Smooth muscle cell (in vitro differentiated cells): ENCODE measurements around the gene ADAMTS17. TPM values are rescaled to one million over a fixed set of nuclear protein-coding genes. Genes with fewer than 3 reads are reported as not detected.

Experiments used
- DNase-seq: peaks from one replicate; lab custom pipeline; 2025; ENCODE audit not compliant: unreplicated experiment; lab: John Stamatoyannopoulos, UW
- H2AFZ ChIP-seq: fragments of 200-600 bp; sonication (generic); 2 replicates; pipeline ENCODE4 v1.6.0; 2016; ENCODE audit warnings: antibody characterized with exemption, low read depth, mild to moderate bottlenecking
- H3F3A ChIP-seq: fragments of 200-600 bp; sonication (generic); 2 replicates; pipeline ENCODE4 v1.6.0; 2017; ENCODE audit warnings: antibody characterized with exemption, low read depth
- H3K27ac ChIP-seq: fragments of 200-600 bp; sonication (generic); 2 replicates; pipeline ENCODE4 v1.5.1; 2016; ENCODE audit warnings: low read depth, mild to moderate bottlenecking
- H3K27me3 ChIP-seq: fragments of 200-600 bp; sonication (generic); 2 replicates; pipeline ENCODE4 v1.6.1; 2016; ENCODE audit warnings: low read depth, mild to moderate bottlenecking
- H3K36me3 ChIP-seq: fragments of 200-600 bp; sonication (generic); 2 replicates; pipeline ENCODE4 v1.5.1; 2016; ENCODE audit warnings: low read depth
- H3K4me1 ChIP-seq: fragments of 200-600 bp; sonication (generic); 2 replicates; pipeline ENCODE4 v1.5.1; 2016; ENCODE audit warnings: low read depth
- H3K4me2 ChIP-seq: fragments of 200-600 bp; sonication (generic); 2 replicates; pipeline ENCODE4 v1.6.0; 2016; ENCODE audit warnings: mild to moderate bottlenecking
- H3K4me3 ChIP-seq: fragments of 200-600 bp; sonication (generic); 2 replicates; pipeline ENCODE4 v1.5.1; 2016; ENCODE audit warnings: mild to moderate bottlenecking
- H3K79me2 ChIP-seq: fragments of 200-600 bp; sonication (generic); 2 replicates; pipeline ENCODE4 v1.6.0; 2016; ENCODE audit warnings: low read depth, mild to moderate bottlenecking
- H3K9ac ChIP-seq: fragments of 200-600 bp; sonication (generic); 2 replicates; pipeline ENCODE4 v1.6.0; 2016; ENCODE audit warnings: low read depth
- H3K9me3 ChIP-seq: fragments of 200-600 bp; sonication (generic); replicated peaks from 2 replicates; pipeline ENCODE4 v1.5.1; 2016; ENCODE audit warnings: low read depth
- H4K20me1 ChIP-seq: fragments of 200-600 bp; sonication (generic); 2 replicates; pipeline ENCODE4 v1.6.0; 2016; ENCODE audit warnings: low read depth
- WGBS: methylation state at CpG from one replicate; pipeline ENCODE4 v1.1.7; 2016; ENCODE audit warnings: low lambda C conversion rate; 5-methylcytosine and 5-hydroxymethylcytosine counted together
- polyA plus RNA-seq: library from polyadenylated mRNA; unstranded; fragments of >200 nt; fragmentation: Nextera tagmentation; extraction: Ambion mirVana; gene quantifications from 2 replicates; pipeline ENCODE4 v1.2.1, GENCODE V29; 2016
- total RNA-seq: library from RNA; depleted of rRNA; stranded (reverse); fragments of >200 nt; gene quantifications from 2 replicates; pipeline ENCODE4 v1.2.3, GENCODE V29; 2014
- TF ChIP-seq, protein P1 (sequence below): fragments of 200-600 bp; sonication (generic); IDR thresholded peaks from 2 replicates; pipeline ENCODE4 v1.5.1; 2017; ENCODE audit warnings: borderline replicate concordance, mild to moderate bottlenecking, antibody characterized with exemption; ENCODE audit not compliant: insufficient read depth, poor library complexity, severe bottlenecking

ADAMTS17 gene
- total and polyA plus RNA-seq, 2 experiments from 2014 or later: 0.63 to 3.1 TPM

DNA sequence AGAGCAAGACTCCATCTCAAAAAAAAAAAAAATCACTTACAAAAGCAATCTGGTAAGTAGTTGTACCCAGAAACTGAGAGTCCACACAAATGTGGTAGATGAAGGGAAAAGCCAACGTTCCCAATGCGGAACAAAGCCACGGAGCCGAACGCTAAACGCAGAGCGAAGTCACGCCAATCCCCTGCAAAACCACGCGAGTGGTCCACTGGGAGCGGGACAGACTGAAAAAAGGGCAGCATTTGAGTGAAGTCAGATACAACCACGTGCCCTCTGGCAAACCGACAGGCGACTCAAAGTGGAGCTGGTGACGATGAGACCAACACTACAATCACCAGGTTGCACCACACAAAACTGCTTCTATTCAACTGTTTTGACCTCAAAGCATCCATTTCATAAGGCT lies 362.4 kb downstream of the ADAMTS17 start:
- Histone ChIP-seq H3K4me1 (peaks cover 16% of the 10 kb centered on the region), H3K36me3 (no peaks in the 10 kb centered on the region), H2AFZ (no peak overlapping the region), H3K27me3 (no peaks in the 10 kb centered on the region), H3K79me2 (no peaks in the 10 kb centered on the region), H3K27ac (no peak overlapping the region), H3F3A (peaks cover 2% of the 10 kb centered on the region), H3K9ac (no peak overlapping the region), H3K4me3 (no peak overlapping the region), H3K4me2 (no peak overlapping the region), H4K20me1 (no peaks in the 10 kb centered on the region), H3K9me3 (no peaks in the 10 kb centered on the region)
- 96% methylated on average over 15 of the region's 15 CpGs for WGBS
- TF ChIP-seq, protein P1, sequence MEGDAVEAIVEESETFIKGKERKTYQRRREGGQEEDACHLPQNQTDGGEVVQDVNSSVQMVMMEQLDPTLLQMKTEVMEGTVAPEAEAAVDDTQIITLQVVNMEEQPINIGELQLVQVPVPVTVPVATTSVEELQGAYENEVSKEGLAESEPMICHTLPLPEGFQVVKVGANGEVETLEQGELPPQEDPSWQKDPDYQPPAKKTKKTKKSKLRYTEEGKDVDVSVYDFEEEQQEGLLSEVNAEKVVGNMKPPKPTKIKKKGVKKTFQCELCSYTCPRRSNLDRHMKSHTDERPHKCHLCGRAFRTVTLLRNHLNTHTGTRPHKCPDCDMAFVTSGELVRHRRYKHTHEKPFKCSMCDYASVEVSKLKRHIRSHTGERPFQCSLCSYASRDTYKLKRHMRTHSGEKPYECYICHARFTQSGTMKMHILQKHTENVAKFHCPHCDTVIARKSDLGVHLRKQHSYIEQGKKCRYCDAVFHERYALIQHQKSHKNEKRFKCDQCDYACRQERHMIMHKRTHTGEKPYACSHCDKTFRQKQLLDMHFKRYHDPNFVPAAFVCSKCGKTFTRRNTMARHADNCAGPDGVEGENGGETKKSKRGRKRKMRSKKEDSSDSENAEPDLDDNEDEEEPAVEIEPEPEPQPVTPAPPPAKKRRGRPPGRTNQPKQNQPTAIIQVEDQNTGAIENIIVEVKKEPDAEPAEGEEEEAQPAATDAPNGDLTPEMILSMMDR: no peak
- no peak for DNase-seq

DNA sequence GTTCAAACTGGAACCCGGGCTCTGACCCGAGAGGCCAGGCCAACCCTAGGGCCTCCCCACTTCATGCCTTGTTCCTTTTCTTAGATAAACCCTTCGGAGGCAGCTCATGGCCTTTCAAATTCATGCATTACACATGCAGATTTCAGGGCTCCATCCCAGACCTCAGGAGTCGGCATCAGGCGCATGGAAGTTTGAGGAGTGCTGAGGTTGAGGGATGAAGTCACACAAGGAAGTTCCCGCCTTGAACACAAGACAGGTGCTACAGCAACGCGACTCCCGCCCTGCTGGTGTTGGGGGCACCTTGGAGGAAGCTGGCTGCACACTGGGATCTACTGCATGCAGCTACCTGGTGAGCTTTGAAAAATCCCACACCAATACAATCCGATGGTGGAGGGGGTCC lies 363.3 kb downstream of the ADAMTS17 start:
- Histone ChIP-seq H3K9ac (no peak overlapping the region), H3K36me3 (no peaks in the 10 kb centered on the region), H3K4me3 (no peak overlapping the region), H3K27ac (no peak overlapping the region), H3K9me3 (no peaks in the 10 kb centered on the region), H3K79me2 (no peaks in the 10 kb centered on the region), H2AFZ (no peak overlapping the region), H4K20me1 (no peaks in the 10 kb centered on the region), H3F3A (no peaks in the 10 kb centered on the region), H3K4me2 (no peak overlapping the region), H3K4me1 (peaks cover 10% of the 10 kb centered on the region), H3K27me3 (no peaks in the 10 kb centered on the region)
- no peak for DNase-seq
- WGBS: 83% methylated on average over 10 of the region's 10 CpGs
- TF ChIP-seq, protein P1: no peak

DNA sequence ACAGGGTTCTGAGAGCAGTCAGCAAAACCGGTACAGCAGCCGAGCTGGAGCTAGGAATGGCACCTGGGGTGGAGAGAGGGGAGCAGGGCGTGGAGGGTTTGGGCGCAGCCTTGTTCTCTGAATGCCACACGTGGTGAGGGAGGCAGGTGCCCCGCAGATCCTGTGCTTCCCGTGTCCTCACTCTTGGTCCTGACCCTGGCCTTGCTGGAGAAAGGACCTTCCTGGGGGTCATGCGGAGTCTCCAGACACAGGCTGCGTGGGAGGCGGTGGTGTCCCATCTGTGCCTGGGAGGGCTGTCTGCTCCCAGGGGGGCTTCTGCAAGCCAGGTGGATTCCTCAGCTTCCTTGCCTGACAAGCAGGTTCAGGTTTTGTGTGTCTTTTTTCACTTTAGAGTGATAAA lies 363.8 kb downstream of the ADAMTS17 start:
- H3K27ac ChIP-seq: no peak overlapping the region
- H3K4me1 ChIP-seq: peaks cover 5% of the 10 kb centered on the region
- no peaks in the 10 kb centered on the region for H3K9me3 ChIP-seq
- H3K79me2 ChIP-seq: no peaks in the 10 kb centered on the region
- no peak for DNase-seq
- no peaks in the 10 kb centered on the region for H3F3A ChIP-seq
- no peaks in the 10 kb centered on the region for H4K20me1 ChIP-seq
- TF ChIP-seq, protein P1: no peak
- no peak overlapping the region for H3K4me2 ChIP-seq
- H3K27me3 ChIP-seq: no peaks in the 10 kb centered on the region
- H3K9ac ChIP-seq: no peak overlapping the region
- 93% methylated on average over 10 of the region's 10 CpGs for WGBS
- H2AFZ ChIP-seq: no peak overlapping the region
- no peak overlapping the region for H3K4me3 ChIP-seq
- no peaks in the 10 kb centered on the region for H3K36me3 ChIP-seq

DNA sequence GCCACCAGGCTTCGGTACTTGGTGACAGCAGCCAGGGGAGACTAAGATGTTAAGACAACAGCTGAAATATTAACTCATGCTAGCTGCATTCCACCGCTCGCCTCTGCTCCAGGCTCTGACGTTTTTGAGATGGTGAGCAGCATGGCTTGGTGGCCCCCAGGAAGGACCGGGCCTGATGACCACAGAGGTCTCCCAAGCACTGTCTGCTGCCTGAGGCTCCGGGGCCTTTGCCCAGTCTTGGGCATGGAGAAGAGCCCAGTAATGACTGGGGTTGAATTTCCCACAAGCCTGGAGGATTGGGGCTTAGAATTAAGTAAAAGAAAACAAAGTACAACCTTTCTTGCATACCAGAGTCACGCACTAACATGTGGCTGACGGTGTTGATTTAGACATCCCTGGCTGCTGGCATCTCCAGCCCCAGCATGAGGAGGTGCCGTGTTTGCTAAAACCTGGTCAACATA lies 364.9 kb downstream of the ADAMTS17 start:
- no peak overlapping the region for H3K4me3 ChIP-seq
- TF ChIP-seq, protein P1: no peak
- no peak overlapping the region for H2AFZ ChIP-seq
- H3K9me3 ChIP-seq: no peaks in the 10 kb centered on the region
- H3K4me1 ChIP-seq: no peaks in the 10 kb centered on the region
- no peak overlapping the region for H3K27ac ChIP-seq
- no peaks in the 10 kb centered on the region for H3K36me3 ChIP-seq
- no peak for DNase-seq
- no peaks in the 10 kb centered on the region for H4K20me1 ChIP-seq
- 49% methylated on average over 9 of the region's 9 CpGs for WGBS
- no peak overlapping the region for H3K4me2 ChIP-seq
- no peaks in the 10 kb centered on the region for H3K79me2 ChIP-seq
- no peaks in the 10 kb centered on the region for H3F3A ChIP-seq
- H3K9ac ChIP-seq: no peak overlapping the region
- no peaks in the 10 kb centered on the region for H3K27me3 ChIP-seq
